Measurements from ENCODE around the gene RABL6.

Gene RABL6

DNA sequence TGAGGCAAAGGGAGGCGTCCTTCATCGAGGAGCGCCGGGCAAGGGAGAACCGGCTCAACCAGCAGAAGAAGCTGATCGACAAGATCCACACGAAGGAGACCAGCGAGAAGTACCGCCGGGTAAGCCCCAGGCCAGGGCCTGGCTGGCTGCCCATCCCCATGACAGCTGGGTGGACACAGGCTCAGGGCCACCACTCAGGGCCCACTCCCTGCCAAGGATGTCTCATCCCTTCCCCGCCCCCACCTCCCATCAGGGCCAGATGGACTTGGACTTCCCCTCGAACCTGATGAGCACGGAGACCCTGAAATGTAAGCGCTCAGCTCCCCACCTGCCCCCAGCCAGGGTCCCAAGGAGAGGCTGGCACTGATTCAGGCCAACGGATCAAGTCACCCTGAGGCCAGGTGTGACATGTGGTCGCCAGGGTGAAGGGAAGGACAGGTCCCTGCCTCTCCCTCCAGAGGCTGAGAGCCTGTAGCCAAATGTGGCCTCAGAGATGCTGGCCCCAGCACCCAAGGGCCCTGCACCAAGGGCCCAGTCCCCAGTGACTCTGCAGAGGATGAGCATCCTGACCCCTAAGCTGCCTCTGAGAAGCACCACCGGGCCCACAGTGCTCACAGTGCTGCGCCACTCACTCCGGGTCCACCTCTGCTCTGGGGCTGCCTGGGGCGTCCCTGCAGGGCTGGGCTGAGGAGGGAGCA, 3.1 kb upstream of the RABL6 start:
- Mint-ChIP-seq H3K36me3 (ENCODE audit: insufficient read depth) (peaks cover 9% of the 10 kb centered on the region), H3K9me3 (no peaks in the 10 kb centered on the region), H3K27me3 (no peaks in the 10 kb centered on the region), H3K4me1 (ENCODE audit: low read depth in 2 of 2) (peaks cover 30 to 34% of the 10 kb centered on the region in 2 donors), H3K27ac (no peak overlapping the region), H3K4me3 (no peak overlapping the region)
- DNase-seq = no peak
- ATAC-seq (replicated peaks) = no peak

DNA sequence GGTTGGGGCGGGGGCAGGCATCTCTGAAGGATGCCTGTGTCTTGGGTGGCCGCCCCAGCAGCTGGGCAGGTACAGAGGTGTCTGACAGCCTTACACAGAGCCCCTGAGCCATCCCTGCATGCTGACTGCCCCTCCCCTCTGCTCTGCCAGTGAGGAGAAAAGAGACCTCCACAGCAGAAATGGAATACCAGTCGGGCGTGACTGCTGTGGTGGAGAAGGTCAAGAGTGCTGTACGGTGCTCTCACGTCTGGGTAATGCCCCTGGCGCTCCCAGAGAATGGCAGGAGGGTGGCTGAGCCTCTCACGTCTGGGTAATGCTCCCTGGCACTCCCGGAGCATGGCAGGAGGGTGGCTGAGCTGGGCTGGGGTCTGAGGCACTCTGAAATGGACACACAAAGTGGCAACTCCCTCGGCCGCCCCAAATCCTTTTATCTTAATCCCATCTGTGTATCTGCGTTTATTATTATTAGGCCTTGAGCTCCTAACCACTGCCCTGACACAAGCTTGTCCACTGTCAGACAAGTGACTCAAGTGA, 2.5 kb upstream of the RABL6 start:
- peak overlapping the region in 1 of 2 donors; percentile 24 for H3K4me3 Mint-ChIP-seq
- ATAC-seq (replicated peaks) (no peak), DNase-seq (no peak)
- H3K9me3 Mint-ChIP-seq = no peaks in the 10 kb centered on the region
- peaks cover 28 to 36% of the 10 kb centered on the region in 2 donors for H3K4me1 Mint-ChIP-seq (ENCODE audit: low read depth in 2 of 2)
- H3K36me3 Mint-ChIP-seq (ENCODE audit: insufficient read depth) = peaks cover 13% of the 10 kb centered on the region
- no peaks in the 10 kb centered on the region for H3K27me3 Mint-ChIP-seq
- H3K27ac Mint-ChIP-seq = peak overlapping the region in 1 of 2 donors; percentile 22

DNA sequence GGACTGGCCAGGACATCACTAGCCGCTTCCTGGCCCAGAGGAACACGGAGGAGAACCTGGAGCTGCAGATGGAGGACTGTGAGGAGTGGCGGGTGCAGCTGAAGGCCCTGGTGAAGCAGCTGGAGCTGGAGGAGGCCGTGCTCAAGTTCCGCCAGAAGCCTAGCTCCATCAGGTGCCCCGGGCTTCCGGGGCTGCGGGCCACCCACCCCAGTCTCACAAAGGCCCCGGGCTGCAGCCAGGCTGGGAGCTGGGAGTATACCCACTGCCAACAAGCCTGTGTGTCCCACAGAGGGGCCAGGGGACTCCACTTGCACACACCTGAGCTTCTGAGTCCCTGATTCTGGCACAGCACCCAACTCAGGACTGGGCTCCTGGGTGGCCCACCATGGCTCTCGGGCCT, 1.7 kb upstream of the RABL6 start:
- H3K27ac Mint-ChIP-seq = peak overlapping the region in 1 of 2 donors; percentile 92
- H3K36me3 Mint-ChIP-seq (ENCODE audit: insufficient read depth) = peaks cover 17% of the 10 kb centered on the region
- H3K9me3 Mint-ChIP-seq = no peaks in the 10 kb centered on the region
- H3K4me1 Mint-ChIP-seq (ENCODE audit: low read depth in 2 of 2) = peaks cover 22 to 34% of the 10 kb centered on the region in 2 donors
- ATAC-seq (replicated peaks) (no peak), DNase-seq (no peak)
- no peaks in the 10 kb centered on the region for H3K27me3 Mint-ChIP-seq
- H3K4me3 Mint-ChIP-seq = peak overlapping the region; percentile 89

DNA sequence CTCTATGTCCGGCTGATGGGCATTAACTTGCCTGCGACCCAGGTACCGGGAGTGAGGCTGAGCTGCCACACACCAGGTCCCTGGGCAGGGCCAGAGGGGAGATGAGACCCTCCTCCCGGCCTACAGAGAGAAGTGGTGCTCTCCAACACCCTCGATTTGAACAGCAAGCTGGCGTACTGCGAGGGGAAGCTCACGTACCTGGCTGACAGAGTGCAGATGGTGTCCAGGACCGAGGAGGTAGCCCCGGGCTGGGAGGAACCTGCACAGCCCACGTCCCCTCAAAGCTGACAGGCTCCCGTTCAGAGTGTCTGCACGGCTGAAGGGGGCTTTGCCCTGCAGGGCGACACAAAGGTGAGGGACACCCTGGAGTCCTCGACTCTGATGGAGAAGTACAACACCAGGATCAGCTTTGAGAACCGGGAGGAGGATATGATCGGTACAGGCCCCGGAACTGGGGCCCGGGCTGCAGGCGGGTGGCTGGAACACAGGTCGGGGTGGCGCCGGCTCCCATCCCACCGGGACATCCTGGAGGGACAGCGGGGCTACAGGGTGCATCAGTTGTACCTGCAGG, 1.0 kb upstream of the RABL6 start:
- DNase-seq = no peak
- H3K27ac Mint-ChIP-seq = peak overlapping the region; percentile 92 to 93
- no peaks in the 10 kb centered on the region for H3K9me3 Mint-ChIP-seq
- H3K4me3 Mint-ChIP-seq = peak overlapping the region; percentile 89
- H3K27me3 Mint-ChIP-seq = no peaks in the 10 kb centered on the region
- no peak for ATAC-seq (replicated peaks)
- peaks cover 17% of the 10 kb centered on the region for H3K36me3 Mint-ChIP-seq (ENCODE audit: insufficient read depth)
- H3K4me1 Mint-ChIP-seq (ENCODE audit: low read depth in 2 of 2) = peaks cover 19 to 31% of the 10 kb centered on the region in 2 donors

DNA sequence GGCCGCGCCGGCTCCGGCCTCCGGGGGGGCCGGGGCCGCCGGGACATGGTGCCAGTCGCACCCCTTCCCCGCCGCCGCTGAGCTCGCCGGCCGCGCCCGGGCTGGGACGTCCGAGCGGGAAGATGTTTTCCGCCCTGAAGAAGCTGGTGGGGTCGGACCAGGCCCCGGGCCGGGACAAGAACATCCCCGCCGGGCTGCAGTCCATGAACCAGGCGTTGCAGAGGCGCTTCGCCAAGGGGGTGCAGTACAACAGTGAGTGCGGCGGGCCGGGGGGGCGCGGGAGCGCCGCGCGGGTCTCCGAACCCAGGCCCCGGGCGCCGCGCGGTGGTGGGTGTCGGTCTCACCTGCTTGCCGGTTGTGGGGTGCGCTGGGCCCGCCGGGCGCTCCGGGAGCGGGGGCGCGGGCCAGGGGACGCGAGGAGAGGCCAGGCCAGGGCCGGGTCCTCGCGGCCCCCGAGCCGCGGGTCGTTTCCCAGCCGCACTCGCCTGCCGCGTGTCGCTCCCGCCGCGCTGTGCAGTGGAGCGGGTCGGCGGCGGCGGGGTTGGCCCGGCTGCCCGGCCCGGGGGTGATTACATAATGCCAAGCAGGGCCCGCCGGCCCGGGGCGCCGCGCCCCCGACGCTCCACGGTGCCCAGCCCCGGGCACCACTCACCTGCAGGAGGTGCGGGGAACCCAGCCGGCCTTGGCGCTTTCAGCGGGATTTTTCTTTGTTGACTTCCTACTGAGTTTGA, 492 bp downstream of the RABL6 start:
- Mint-ChIP-seq H3K4me1 (ENCODE audit: low read depth in 2 of 2) (peaks cover 29 to 39% of the 10 kb centered on the region in 2 donors), H3K4me3 (peak overlapping the region; percentile 79 to 89), H3K36me3 (ENCODE audit: insufficient read depth) (peaks cover 21% of the 10 kb centered on the region), H3K27me3 (no peaks in the 10 kb centered on the region), H3K27ac (peak overlapping the region; percentile 25 to 73), H3K9me3 (no peaks in the 10 kb centered on the region)
- peak; percentile 36 for ATAC-seq (replicated peaks)
- peak in 2 of 3 experiments; percentile 29 for DNase-seq

DNA sequence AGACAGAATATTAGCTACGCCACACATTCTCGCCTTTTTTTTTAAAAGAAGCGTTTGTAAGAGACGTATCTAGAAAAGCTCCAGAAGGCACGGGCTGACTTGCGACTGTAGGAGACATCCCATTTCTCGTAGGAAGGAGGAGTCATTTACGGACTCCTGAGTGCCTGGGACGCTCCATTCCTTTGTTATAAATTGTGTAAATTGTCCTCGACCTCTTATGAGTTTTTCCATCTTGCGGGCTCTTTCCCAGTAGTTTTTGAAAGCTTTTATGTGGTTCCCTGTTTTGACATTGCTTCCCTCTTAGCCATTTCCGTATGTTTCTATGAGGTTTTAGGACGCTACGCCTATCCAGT, 1.0 kb downstream of the RABL6 start:
- H3K27ac Mint-ChIP-seq = peak overlapping the region; percentile 25 to 73
- peaks cover 34 to 40% of the 10 kb centered on the region in 2 donors for H3K4me1 Mint-ChIP-seq (ENCODE audit: low read depth in 2 of 2)
- no peak for ATAC-seq (replicated peaks)
- H3K36me3 Mint-ChIP-seq (ENCODE audit: insufficient read depth) = peaks cover 21% of the 10 kb centered on the region
- H3K9me3 Mint-ChIP-seq = no peaks in the 10 kb centered on the region
- no peaks in the 10 kb centered on the region for H3K27me3 Mint-ChIP-seq
- DNase-seq = no peak
- H3K4me3 Mint-ChIP-seq = peak overlapping the region; percentile 79 to 84

DNA sequence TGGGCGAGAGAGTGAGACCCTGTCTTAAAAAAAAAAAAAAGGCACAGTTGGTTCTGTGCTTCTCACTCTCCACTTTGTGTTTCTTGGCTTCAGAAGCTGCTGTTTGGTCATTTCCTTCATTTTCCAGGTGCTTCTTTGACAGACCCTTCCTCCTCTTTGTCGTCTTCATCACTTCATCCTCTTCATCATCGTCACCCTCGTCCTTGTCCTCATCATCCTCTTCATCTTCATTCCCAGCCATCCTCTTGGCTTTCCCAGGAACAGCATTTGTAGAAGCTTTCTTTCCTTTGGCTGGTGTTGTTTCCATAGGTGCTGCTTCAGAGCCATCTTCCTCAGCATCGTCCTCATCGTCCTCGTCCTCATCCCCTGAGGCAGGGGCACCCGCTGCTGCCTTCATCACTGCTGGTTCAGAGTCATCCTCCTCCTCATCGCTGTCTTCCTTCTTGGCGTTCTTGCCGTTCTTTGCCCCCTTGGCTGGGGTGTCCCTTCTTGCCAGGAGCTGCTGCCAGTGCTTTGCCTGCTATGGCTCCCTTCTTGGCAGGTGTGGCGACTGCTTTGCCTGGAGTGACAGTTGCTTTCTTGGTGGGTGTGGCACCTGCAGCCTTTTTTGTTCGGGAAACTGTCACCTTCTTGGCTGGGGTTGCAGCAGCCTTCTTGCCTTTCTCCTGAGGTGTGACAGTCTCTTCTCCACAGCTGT, 7.1 kb downstream of the RABL6 start:
- H3K27me3 Mint-ChIP-seq = no peaks in the 10 kb centered on the region
- no peak overlapping the region for H3K27ac Mint-ChIP-seq
- no peak for DNase-seq
- no peak overlapping the region for H3K4me3 Mint-ChIP-seq
- no peaks in the 10 kb centered on the region for H3K9me3 Mint-ChIP-seq
- H3K36me3 Mint-ChIP-seq (ENCODE audit: insufficient read depth) = peaks cover 21% of the 10 kb centered on the region
- H3K4me1 Mint-ChIP-seq (ENCODE audit: low read depth in 2 of 2) = peaks cover 27 to 40% of the 10 kb centered on the region in 2 donors
- no peak for ATAC-seq (replicated peaks)

DNA sequence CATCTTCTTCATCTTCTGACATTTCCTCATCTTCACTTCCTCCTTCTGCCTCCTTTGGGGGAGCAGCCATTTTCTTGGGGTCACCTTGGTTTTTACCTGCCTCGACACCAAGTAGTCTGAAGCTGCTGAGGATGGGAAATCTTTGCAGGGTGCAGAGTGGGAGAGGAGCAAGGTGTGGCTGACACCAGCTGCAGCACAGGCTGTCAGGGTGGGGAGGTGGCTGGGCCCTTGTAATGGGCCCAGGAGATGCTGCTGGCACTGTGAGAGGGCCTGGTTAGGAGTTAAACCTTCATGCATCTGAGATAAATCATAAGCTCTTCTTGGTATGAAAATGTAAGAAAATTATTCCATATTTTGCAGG, 7.7 kb downstream of the RABL6 start:
- no peak for ATAC-seq (replicated peaks)

DNA sequence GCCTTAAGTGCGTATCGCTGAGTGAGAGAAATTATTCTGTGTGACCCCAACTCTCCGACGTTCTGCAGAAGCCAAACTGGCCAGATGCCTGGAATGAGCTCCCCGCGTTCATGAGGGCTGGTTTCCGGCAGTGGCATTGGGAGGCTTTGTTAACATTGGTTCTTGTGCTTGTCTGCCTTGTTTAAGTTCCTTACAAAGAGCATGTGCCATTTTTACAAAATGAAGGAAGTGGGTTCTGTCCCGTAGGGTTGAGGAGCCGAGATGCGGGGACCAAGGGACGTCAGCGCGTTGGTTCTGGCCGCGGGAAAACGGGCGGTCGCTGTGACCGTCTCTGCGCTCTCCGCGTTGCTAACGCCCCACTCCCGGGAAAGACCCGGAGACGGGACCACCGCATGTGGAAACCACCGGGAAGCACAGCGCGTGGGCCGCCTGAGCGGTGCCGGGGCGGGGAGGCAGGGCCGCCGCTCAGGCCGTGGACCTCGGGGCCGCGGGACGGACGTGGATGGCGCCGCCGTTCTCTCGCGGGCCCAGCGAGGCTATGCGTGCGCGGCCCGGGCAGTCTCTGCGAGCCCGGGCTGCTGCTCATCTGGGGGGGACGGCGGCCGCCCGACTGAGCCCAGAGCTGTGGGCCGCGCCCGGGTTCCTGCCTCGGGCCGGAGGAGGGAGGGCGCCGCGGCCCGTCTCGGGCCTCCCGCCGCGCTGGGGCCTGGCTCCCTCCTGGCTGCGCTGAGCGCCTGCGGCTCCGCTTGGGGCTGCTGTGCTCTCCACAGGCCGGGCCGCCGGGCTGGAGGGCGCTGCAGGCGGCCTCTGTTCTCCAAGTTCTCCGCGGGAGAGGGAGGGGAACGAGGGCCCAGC, 13.4 kb downstream of the RABL6 start:
- peaks cover 33% of the 10 kb centered on the region for H3K36me3 Mint-ChIP-seq (ENCODE audit: insufficient read depth)
- H3K9me3 Mint-ChIP-seq = no peaks in the 10 kb centered on the region
- no peak for ATAC-seq (replicated peaks)
- DNase-seq = no peak
- peak overlapping the region in 1 of 2 donors; percentile 49 for H3K4me3 Mint-ChIP-seq
- H3K4me1 Mint-ChIP-seq (ENCODE audit: low read depth in 2 of 2) = peaks cover 3 to 12% of the 10 kb centered on the region in 2 donors
- H3K27ac Mint-ChIP-seq = no peak overlapping the region
- H3K27me3 Mint-ChIP-seq = no peaks in the 10 kb centered on the region

More for the DNA sequence above, 7.7 kb downstream of the RABL6 start:
- Mint-ChIP-seq H3K36me3 (ENCODE audit: insufficient read depth) (peaks cover 16% of the 10 kb centered on the region), H3K4me3 (no peak overlapping the region), H3K27me3 (no peaks in the 10 kb centered on the region), H3K4me1 (ENCODE audit: low read depth in 2 of 2) (peaks cover 24 to 36% of the 10 kb centered on the region in 2 donors), H3K9me3 (no peaks in the 10 kb centered on the region), H3K27ac (peak overlapping the region in 1 of 2 donors; percentile 20)
- no peak for DNase-seq

DNA sequence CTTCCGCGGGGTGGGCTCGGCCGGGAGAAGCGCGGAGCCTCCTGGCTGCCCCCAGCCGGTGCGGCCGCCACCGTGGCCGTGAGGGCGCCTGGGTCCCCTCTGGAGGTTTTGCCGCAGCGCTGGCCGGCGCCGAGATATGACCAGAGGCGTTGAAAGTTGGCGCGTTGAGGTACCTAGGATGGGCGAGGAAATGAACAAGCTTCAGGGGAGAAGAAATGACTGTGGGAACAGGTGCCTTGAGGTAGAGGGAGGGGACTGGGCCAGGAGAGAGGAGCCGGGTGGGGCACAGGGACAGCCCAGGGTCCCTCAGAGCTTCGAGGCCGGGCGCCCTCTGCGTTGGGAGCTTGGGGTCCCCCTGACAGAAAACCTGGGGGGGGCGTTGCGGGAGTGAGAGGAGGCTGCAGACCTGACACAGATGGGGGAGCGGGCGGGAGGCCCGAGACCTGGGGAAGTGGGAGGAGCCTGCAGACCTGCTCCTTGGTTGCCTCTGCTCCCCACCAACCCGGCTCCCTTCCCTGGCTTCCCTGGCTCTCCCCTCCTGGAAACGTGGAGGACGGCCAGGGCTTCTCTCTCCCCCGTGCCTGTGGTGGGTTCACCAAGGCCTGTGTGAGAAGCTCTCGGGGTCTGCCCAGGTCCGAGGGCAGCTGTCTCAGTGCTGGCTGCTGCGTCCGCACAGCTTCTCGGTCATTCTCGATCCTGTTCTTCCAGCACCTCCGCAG, 14.2 kb downstream of the RABL6 start:
- no peak overlapping the region for H3K27ac Mint-ChIP-seq
- no peaks in the 10 kb centered on the region for H3K27me3 Mint-ChIP-seq
- no peak for ATAC-seq (replicated peaks)
- peaks cover 31% of the 10 kb centered on the region for H3K36me3 Mint-ChIP-seq (ENCODE audit: insufficient read depth)
- no peak overlapping the region for H3K4me3 Mint-ChIP-seq
- peaks cover 3 to 10% of the 10 kb centered on the region in 2 donors for H3K4me1 Mint-ChIP-seq (ENCODE audit: low read depth in 2 of 2)
- DNase-seq = no peak
- H3K9me3 Mint-ChIP-seq = no peaks in the 10 kb centered on the region

DNA sequence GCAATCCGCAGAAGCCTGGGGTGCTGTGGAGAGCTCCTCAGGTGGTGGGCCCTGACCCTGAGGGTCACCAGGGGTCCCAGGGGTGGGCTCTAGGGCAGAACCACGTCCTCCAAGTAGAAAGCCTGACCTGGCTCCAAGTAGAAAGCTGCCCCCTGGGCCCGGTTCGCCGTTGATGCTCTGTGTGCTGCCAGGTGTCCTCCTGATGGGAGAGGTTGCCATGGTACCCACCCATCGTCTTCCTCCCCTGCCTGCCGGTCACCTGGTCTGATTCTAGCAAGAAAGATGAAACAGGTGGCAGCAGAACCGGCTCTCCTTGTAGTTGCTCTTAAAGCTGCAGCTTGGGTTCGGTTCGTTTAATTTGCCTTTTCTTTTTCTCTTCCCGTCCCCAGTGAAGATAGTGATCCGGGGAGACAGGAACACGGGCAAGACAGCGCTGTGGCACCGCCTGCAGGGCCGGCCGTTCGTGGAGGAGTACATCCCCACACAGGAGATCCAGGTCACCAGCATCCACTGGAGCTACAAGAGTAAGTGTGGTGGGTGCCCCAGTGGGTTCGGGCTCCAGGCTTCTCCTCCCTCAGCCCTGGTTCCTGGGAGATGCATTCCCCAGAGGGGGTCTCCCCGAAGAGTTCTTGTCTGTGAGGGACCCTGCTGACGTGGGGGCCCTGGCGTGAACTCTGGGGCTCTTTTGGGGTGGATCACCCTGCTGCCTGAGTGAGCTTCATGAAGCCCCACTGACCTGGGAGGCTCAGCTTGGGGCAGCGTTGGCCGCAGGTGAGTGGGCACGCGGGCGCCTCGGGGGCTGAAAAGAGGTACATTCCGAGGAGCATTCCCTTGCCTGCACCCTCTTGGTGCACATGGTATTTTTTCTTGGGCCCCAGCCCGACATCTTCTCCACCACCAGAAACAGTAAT, 15.6 kb downstream of the RABL6 start:
- no peaks in the 10 kb centered on the region for H3K9me3 Mint-ChIP-seq
- H3K36me3 Mint-ChIP-seq (ENCODE audit: insufficient read depth) = peaks cover 27% of the 10 kb centered on the region

More for the DNA sequence above, 15.6 kb downstream of the RABL6 start:
- DNase-seq (no peak), ATAC-seq (replicated peaks) (no peak)
- Mint-ChIP-seq H3K4me3 (no peak overlapping the region), H3K27me3 (no peaks in the 10 kb centered on the region), H3K27ac (no peak overlapping the region), H3K4me1 (ENCODE audit: low read depth in 2 of 2) (peaks cover 3 to 8% of the 10 kb centered on the region in 2 donors)

Measured in effector memory CD8-positive, alpha-beta T cell (primary cell).